Kidney capillary endothelial cell (primary cell): ENCODE results near the gene BRINP3.

Source experiments
- DNase-seq: peaks from one replicate; pipeline ENCODE4 v3.0.0-alpha.2; 2018; ENCODE audit warnings: low spot score

The BRINP3 gene

GRCh38 chr1:190104961-190105360 lies 372.7 kb downstream of the BRINP3 start:
- no peak for DNase-seq

- no peak for DNase-seq
Measured at GRCh38 chr1:190102757-190103326, 374.8 kb downstream of the BRINP3 start.

- no peak for DNase-seq
Measured at GRCh38 chr1:190101756-190102155, 375.9 kb downstream of the BRINP3 start.

GRCh38 chr1:190098756-190099155 lies 378.9 kb downstream of the BRINP3 start:
- no peak for DNase-seq

- DNase-seq, result no peak
Measured at GRCh38 chr1:190098107-190098506, 379.6 kb downstream of the BRINP3 start.

GRCh38 chr1:190095596-190095995 lies 382.1 kb downstream of the BRINP3 start:
- DNase-seq, result no peak

GRCh38 chr1:190084552-190084951 lies 393.1 kb downstream of the BRINP3 start:
- DNase-seq, result no peak

GRCh38 chr1:190068304-190068703 lies 409.4 kb downstream of the BRINP3 start:
- DNase-seq, result no peak

- DNase-seq, result no peak
Measured at GRCh38 chr1:190067592-190067991, 410.1 kb downstream of the BRINP3 start.

GRCh38 chr1:190066011-190066410 lies 411.7 kb downstream of the BRINP3 start:
- DNase-seq, result no peak

GRCh38 chr1:190049314-190049713 lies 428.4 kb downstream of the BRINP3 start:
- DNase-seq, result no peak
